ENCODE data around the gene ITPR1. TPM values are rescaled to one million over a fixed set of nuclear protein-coding genes. Genes with fewer than 3 reads are reported as not detected.

The ITPR1 gene
- total and polyA plus RNA-seq, 2 experiments from 2014 or later, result 6.8 to 21.0 TPM

DNA sequence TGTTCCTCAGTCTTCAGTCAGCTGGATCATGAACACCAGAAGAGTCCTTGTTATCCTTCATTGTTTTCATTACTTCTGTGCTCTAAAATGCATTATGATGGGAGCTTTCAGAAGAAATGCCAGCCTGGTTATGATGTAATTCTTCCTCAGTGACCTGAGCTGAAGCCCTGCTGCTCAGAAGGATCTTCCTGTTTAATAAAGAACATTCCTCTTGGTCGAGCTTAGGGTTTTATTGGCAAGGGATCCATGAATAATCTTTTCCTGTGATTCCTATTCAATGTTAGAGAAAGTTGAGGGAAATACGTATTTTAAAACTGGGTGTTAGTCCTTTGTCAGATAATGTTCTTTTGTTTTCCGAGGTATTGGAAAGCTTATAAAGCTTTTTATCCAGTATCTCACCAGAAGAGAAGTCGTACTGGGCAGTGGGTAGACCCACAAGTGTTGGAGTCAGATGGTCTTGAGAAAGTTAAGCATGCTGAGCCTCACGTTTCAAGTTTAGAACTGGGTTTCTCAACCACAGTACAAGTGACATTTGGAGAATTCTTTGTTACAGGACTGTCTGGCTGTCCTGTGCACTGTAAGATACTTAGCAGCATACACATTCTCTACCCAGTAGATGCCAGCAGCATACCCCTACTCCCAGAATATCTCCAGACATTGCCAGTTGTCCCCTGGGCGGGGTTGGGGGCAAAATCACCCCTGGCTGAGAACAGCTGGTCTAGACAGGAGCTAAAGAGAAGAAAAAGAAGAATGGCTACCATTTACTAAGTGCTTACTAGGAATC lies 273.8 kb downstream of the ITPR1 start:
- H3K4me1 Mint-ChIP-seq, result no peaks in the 10 kb centered on the region
- H3K4me2 ChIP-seq, result no peak overlapping the region
- peaks cover 21% of the 10 kb centered on the region for H3K9me3 Mint-ChIP-seq
- ATAC-seq (no peak), DNase-seq (ENCODE audit: low spot score) (no peak)
- TF ChIP-seq, protein P1, sequence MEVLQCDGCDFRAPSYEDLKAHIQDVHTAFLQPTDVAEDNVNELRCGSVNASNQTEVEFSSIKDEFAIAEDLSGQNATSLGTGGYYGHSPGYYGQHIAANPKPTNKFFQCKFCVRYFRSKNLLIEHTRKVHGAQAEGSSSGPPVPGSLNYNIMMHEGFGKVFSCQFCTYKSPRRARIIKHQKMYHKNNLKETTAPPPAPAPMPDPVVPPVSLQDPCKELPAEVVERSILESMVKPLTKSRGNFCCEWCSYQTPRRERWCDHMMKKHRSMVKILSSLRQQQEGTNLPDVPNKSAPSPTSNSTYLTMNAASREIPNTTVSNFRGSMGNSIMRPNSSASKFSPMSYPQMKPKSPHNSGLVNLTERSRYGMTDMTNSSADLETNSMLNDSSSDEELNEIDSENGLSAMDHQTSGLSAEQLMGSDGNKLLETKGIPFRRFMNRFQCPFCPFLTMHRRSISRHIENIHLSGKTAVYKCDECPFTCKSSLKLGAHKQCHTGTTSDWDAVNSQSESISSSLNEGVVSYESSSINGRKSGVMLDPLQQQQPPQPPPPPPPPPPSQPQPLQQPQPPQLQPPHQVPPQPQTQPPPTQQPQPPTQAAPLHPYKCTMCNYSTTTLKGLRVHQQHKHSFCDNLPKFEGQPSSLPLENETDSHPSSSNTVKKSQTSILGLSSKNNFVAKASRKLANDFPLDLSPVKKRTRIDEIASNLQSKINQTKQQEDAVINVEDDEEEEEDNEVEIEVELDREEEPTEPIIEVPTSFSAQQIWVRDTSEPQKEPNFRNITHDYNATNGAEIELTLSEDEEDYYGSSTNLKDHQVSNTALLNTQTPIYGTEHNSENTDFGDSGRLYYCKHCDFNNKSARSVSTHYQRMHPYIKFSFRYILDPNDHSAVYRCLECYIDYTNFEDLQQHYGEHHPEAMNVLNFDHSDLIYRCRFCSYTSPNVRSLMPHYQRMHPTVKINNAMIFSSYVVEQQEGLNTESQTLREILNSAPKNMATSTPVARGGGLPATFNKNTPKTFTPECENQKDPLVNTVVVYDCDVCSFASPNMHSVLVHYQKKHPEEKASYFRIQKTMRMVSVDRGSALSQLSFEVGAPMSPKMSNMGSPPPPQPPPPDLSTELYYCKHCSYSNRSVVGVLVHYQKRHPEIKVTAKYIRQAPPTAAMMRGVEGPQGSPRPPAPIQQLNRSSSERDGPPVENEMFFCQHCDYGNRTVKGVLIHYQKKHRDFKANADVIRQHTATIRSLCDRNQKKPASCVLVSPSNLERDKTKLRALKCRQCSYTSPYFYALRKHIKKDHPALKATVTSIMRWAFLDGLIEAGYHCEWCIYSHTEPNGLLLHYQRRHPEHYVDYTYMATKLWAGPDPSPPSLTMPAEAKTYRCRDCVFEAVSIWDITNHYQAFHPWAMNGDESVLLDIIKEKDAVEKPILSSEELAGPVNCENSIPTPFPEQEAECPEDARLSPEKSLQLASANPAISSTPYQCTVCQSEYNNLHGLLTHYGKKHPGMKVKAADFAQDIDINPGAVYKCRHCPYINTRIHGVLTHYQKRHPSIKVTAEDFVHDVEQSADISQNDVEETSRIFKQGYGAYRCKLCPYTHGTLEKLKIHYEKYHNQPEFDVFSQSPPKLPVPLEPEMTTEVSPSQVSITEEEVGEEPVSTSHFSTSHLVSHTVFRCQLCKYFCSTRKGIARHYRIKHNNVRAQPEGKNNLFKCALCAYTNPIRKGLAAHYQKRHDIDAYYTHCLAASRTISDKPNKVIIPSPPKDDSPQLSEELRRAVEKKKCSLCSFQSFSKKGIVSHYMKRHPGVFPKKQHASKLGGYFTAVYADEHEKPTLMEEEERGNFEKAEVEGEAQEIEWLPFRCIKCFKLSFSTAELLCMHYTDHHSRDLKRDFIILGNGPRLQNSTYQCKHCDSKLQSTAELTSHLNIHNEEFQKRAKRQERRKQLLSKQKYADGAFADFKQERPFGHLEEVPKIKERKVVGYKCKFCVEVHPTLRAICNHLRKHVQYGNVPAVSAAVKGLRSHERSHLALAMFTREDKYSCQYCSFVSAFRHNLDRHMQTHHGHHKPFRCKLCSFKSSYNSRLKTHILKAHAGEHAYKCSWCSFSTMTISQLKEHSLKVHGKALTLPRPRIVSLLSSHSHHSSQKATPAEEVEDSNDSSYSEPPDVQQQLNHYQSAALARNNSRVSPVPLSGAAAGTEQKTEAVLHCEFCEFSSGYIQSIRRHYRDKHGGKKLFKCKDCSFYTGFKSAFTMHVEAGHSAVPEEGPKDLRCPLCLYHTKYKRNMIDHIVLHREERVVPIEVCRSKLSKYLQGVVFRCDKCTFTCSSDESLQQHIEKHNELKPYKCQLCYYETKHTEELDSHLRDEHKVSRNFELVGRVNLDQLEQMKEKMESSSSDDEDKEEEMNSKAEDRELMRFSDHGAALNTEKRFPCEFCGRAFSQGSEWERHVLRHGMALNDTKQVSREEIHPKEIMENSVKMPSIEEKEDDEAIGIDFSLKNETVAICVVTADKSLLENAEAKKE (CRISPR knock-in tag; IDR thresholded peaks at IDR 0.05), result no peak
- no peak for TF ChIP-seq POLR2AphosphoS5 (IDR thresholded peaks at IDR 0.05; ENCODE audit: low read depth)
- TF ChIP-seq, protein P2, sequence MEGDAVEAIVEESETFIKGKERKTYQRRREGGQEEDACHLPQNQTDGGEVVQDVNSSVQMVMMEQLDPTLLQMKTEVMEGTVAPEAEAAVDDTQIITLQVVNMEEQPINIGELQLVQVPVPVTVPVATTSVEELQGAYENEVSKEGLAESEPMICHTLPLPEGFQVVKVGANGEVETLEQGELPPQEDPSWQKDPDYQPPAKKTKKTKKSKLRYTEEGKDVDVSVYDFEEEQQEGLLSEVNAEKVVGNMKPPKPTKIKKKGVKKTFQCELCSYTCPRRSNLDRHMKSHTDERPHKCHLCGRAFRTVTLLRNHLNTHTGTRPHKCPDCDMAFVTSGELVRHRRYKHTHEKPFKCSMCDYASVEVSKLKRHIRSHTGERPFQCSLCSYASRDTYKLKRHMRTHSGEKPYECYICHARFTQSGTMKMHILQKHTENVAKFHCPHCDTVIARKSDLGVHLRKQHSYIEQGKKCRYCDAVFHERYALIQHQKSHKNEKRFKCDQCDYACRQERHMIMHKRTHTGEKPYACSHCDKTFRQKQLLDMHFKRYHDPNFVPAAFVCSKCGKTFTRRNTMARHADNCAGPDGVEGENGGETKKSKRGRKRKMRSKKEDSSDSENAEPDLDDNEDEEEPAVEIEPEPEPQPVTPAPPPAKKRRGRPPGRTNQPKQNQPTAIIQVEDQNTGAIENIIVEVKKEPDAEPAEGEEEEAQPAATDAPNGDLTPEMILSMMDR (conservative IDR thresholded peaks at IDR 0.05; ENCODE audit: low read depth in 2 of 2), result no peak
- TF ChIP-seq STAT1 (IDR thresholded peaks at IDR 0.05; ENCODE audit: unreplicated experiment), result no peak
- TF ChIP-seq EZH2phosphoT487 (IDR thresholded peaks at IDR 0.05; ENCODE audit: unreplicated experiment), result no peak
- TF ChIP-seq EZH2 (IDR thresholded peaks at IDR 0.05; ENCODE audit: low read depth, unreplicated experiment), result no peak
- TF ChIP-seq CREB1 (CRISPR knock-in tag; IDR thresholded peaks at IDR 0.05; ENCODE audit: low read depth), result no peak
- no peak for TF ChIP-seq ZNF331 (CRISPR knock-in tag; IDR thresholded peaks at IDR 0.05; ENCODE audit: low read depth)
- TF ChIP-seq, protein P3, sequence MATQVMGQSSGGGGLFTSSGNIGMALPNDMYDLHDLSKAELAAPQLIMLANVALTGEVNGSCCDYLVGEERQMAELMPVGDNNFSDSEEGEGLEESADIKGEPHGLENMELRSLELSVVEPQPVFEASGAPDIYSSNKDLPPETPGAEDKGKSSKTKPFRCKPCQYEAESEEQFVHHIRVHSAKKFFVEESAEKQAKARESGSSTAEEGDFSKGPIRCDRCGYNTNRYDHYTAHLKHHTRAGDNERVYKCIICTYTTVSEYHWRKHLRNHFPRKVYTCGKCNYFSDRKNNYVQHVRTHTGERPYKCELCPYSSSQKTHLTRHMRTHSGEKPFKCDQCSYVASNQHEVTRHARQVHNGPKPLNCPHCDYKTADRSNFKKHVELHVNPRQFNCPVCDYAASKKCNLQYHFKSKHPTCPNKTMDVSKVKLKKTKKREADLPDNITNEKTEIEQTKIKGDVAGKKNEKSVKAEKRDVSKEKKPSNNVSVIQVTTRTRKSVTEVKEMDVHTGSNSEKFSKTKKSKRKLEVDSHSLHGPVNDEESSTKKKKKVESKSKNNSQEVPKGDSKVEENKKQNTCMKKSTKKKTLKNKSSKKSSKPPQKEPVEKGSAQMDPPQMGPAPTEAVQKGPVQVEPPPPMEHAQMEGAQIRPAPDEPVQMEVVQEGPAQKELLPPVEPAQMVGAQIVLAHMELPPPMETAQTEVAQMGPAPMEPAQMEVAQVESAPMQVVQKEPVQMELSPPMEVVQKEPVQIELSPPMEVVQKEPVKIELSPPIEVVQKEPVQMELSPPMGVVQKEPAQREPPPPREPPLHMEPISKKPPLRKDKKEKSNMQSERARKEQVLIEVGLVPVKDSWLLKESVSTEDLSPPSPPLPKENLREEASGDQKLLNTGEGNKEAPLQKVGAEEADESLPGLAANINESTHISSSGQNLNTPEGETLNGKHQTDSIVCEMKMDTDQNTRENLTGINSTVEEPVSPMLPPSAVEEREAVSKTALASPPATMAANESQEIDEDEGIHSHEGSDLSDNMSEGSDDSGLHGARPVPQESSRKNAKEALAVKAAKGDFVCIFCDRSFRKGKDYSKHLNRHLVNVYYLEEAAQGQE (IDR thresholded peaks at IDR 0.05; ENCODE audit: unreplicated experiment), result no peak
- no peak for TF ChIP-seq NANOG (IDR thresholded peaks at IDR 0.05; ENCODE audit: borderline replicate concordance)
- TF ChIP-seq, protein P4, sequence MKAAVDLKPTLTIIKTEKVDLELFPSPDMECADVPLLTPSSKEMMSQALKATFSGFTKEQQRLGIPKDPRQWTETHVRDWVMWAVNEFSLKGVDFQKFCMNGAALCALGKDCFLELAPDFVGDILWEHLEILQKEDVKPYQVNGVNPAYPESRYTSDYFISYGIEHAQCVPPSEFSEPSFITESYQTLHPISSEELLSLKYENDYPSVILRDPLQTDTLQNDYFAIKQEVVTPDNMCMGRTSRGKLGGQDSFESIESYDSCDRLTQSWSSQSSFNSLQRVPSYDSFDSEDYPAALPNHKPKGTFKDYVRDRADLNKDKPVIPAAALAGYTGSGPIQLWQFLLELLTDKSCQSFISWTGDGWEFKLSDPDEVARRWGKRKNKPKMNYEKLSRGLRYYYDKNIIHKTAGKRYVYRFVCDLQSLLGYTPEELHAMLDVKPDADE (IDR thresholded peaks at IDR 0.05), result no peak
- TF ChIP-seq ZNF114 (CRISPR knock-in tag; IDR thresholded peaks at IDR 0.05), result no peak
- TF ChIP-seq JUNB (IDR thresholded peaks at IDR 0.05; ENCODE audit: unreplicated experiment), result no peak
- no peak overlapping the region for H3K4me3 Mint-ChIP-seq
- H3K9me2 ChIP-seq (ENCODE audit: insufficient read depth), result no peaks in the 10 kb centered on the region
- no peaks in the 10 kb centered on the region for H3F3A ChIP-seq (replicated peaks; ENCODE audit: low read depth)
- H4K20me1 ChIP-seq (replicated peaks; ENCODE audit: insufficient read depth), result no peaks in the 10 kb centered on the region
- H3K79me2 ChIP-seq (replicated peaks; ENCODE audit: insufficient read depth), result no peaks in the 10 kb centered on the region
- peaks cover 17% of the 10 kb centered on the region for H3K36me3 Mint-ChIP-seq (ENCODE audit: low read depth)
- no peak overlapping the region for H3K27ac ChIP-seq (ENCODE audit: low read depth)
- no peaks in the 10 kb centered on the region for H3K27me3 ChIP-seq (ENCODE audit: insufficient read depth)
- H3K36me3 ChIP-seq (ENCODE audit: insufficient read depth), result 0 out of 2 replicates have a peak, but pooled peaks cover 4% of the 10 kb centered on the region
- H3K27ac Mint-ChIP-seq, result no peak overlapping the region
- H3K4me1 ChIP-seq (ENCODE audit: insufficient read depth), result no peaks in the 10 kb centered on the region
- peaks cover 3% of the 10 kb centered on the region for H3K27me3 Mint-ChIP-seq (ENCODE audit: insufficient read depth, low read depth, poor library complexity)
- H3K4me3 ChIP-seq, result no peak overlapping the region
- no peak overlapping the region for H2AFZ ChIP-seq

Data from GM23338 (cell line).